GM21528 (cell line): ENCODE results near the gene ADRA2A.

ENCODE experiments used
- ATAC-seq: cut with Tn5 transposase; IDR thresholded peaks from one replicate; pipeline ENCODE4 v1.9.1; 2021; ENCODE audit warnings: mild to moderate bottlenecking, moderate library complexity; ENCODE audit not compliant: unreplicated experiment, low FRiP score

The ADRA2A gene

DNA sequence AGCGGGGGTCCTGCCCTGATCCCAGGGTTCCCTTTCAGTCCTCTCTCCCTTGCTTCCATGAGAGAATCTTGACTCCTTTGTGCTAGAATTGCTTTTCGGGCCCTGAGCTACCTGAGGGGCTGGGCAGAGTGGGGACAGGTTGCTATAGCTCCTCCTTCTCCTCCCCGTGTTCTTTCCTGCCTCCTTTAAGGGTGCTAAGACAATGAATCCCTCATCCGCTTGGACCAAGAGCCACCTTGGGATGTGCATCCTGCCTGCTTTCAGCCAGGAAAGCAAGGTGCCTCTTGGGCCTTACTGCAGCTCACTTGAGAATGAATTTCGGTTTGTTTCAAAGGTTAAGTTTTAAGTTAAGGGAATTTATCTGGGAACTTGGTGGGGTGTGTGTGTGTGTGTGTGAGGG is 53.6 kb downstream of the ADRA2A start:
- no peak for ATAC-seq
